ENCODE measurements around the gene BOC.

Gene BOC

GRCh38 chr3:113233497-113233896, 22.1 kb downstream of the BOC start:
- no peaks in the 10 kb centered on the region for H3K36me3 ChIP-seq (ENCODE audit: insufficient read depth)
- no peaks in the 10 kb centered on the region for H3K4me1 ChIP-seq (ENCODE audit: low read depth, poor library complexity, severe bottlenecking)
- no peaks in the 10 kb centered on the region for H4K20me1 ChIP-seq (ENCODE audit: insufficient read depth)
- H3K4me2 ChIP-seq: no peak overlapping the region
- H3K79me2 ChIP-seq (ENCODE audit: insufficient read depth, low read depth): no peaks in the 10 kb centered on the region
- H2AFZ ChIP-seq (ENCODE audit: low read depth): no peak overlapping the region
- no peak overlapping the region for H3K4me3 ChIP-seq (IDR thresholded peaks at IDR 0.05; ENCODE audit: insufficient read depth, low read depth, low read length)
- no peak overlapping the region for H3K9ac ChIP-seq
- H3K27ac ChIP-seq: no peak overlapping the region
- TF ChIP-seq CTCF (conservative IDR thresholded peaks at IDR 0.05; ENCODE audit: low read depth, low read length): no peak
- H3K27me3 ChIP-seq (ENCODE audit: insufficient read depth, low read depth): no peaks in the 10 kb centered on the region

GRCh38 chr3:113234028-113234427, 22.7 kb downstream of the BOC start:
- no peaks in the 10 kb centered on the region for H3K36me3 ChIP-seq (ENCODE audit: insufficient read depth)
- no peak overlapping the region for H2AFZ ChIP-seq (ENCODE audit: low read depth)
- H3K79me2 ChIP-seq (ENCODE audit: insufficient read depth, low read depth): no peaks in the 10 kb centered on the region
- H3K4me2 ChIP-seq: no peak overlapping the region
- H4K20me1 ChIP-seq (ENCODE audit: insufficient read depth): no peaks in the 10 kb centered on the region
- H3K27me3 ChIP-seq (ENCODE audit: insufficient read depth, low read depth): no peaks in the 10 kb centered on the region
- no peak overlapping the region for H3K4me3 ChIP-seq (IDR thresholded peaks at IDR 0.05; ENCODE audit: insufficient read depth, low read depth, low read length)
- H3K27ac ChIP-seq: no peak overlapping the region
- no peak overlapping the region for H3K9ac ChIP-seq
- H3K4me1 ChIP-seq (ENCODE audit: low read depth, poor library complexity, severe bottlenecking): no peaks in the 10 kb centered on the region
- no peak for TF ChIP-seq CTCF (conservative IDR thresholded peaks at IDR 0.05; ENCODE audit: low read depth, low read length)

- Histone ChIP-seq H3K27ac (no peak overlapping the region), H4K20me1 (ENCODE audit: insufficient read depth) (no peaks in the 10 kb centered on the region), H3K36me3 (ENCODE audit: insufficient read depth) (no peaks in the 10 kb centered on the region), H3K4me1 (ENCODE audit: low read depth, poor library complexity, severe bottlenecking) (no peaks in the 10 kb centered on the region), H2AFZ (ENCODE audit: low read depth) (no peak overlapping the region), H3K4me2 (no peak overlapping the region), H3K4me3 (IDR thresholded peaks at IDR 0.05; ENCODE audit: insufficient read depth, low read depth, low read length) (no peak overlapping the region), H3K79me2 (ENCODE audit: insufficient read depth, low read depth) (no peaks in the 10 kb centered on the region), H3K9ac (no peak overlapping the region), H3K27me3 (ENCODE audit: insufficient read depth, low read depth) (no peaks in the 10 kb centered on the region)
- TF ChIP-seq CTCF (conservative IDR thresholded peaks at IDR 0.05; ENCODE audit: low read depth, low read length): no peak
These were observed 23.4 kb downstream of the BOC start for GRCh38 chr3:113234688-113235260.

- Histone ChIP-seq H3K4me3 (IDR thresholded peaks at IDR 0.05; ENCODE audit: insufficient read depth, low read depth, low read length) (no peak overlapping the region), H3K27me3 (ENCODE audit: insufficient read depth, low read depth) (no peaks in the 10 kb centered on the region), H2AFZ (ENCODE audit: low read depth) (no peak overlapping the region), H3K9ac (no peak overlapping the region), H3K4me2 (no peak overlapping the region), H3K79me2 (ENCODE audit: insufficient read depth, low read depth) (no peaks in the 10 kb centered on the region), H4K20me1 (ENCODE audit: insufficient read depth) (no peaks in the 10 kb centered on the region), H3K4me1 (ENCODE audit: low read depth, poor library complexity, severe bottlenecking) (no peaks in the 10 kb centered on the region), H3K36me3 (ENCODE audit: insufficient read depth) (no peaks in the 10 kb centered on the region), H3K27ac (no peak overlapping the region)
- no peak for TF ChIP-seq CTCF (conservative IDR thresholded peaks at IDR 0.05; ENCODE audit: low read depth, low read length)
These were observed 27.1 kb downstream of the BOC start for GRCh38 chr3:113238503-113238902.

All from KMS-11 (cell line).